K562 (cell line): ENCODE measurements around the gene ITIH6. TPM values are rescaled to one million over a fixed set of nuclear protein-coding genes. Genes with fewer than 3 reads are reported as not detected.

Source experiments
- ATAC-seq: fragments of 200-7000 bp; cut with Tn5 transposase; 3 replicates; pipeline ENCODE4 v1.9.1; 2020; ENCODE audit warnings: moderate library complexity
- BruUV-seq: library from RNA; stranded (reverse); fragments of 400-500 nt; replicated peaks from 2 replicates; lab custom pipeline; 2021; lab: Mats Ljungman, UMichigan
- CTCF ChIA-PET: fragments of 300-600 bp; formaldehyde crosslinking; extraction: SDS; loops from one replicate; lab custom pipeline; 2021; ENCODE audit warnings: low intra/inter-chr PET ratio; lab: Yijun Ruan, JAX
- POLR2A ChIA-PET: fragments of 300-600, 350-650 bp; sonication (Branson Sonifier 250); formaldehyde crosslinking; extraction: SDS; loops from one replicate; lab custom pipeline; 2021; ENCODE audit warnings: antibody characterized with exemption, inconsistent platforms; lab: Yijun Ruan, JAX
- DNase-seq, 4 experiments: peaks; one replicate each; pipeline versions ENCODE4 v3.0.0 to v3.0.0-alpha.2; 2011 to 2018; ENCODE audit warnings: low spot score in 3 of 4, mixed read lengths in 3 of 4; ENCODE audit errors: extremely low read depth in 1 of 4
- FAIRE-seq: peaks from 2 replicates; lab custom pipeline; 2011; peaks lifted over from hg19 to GRCh38; lab: Jason Lieb, UNC
- H2AFZ ChIP-seq: 2 replicates; pipeline ENCODE4 v1.6.0; 2011; ENCODE audit warnings: low read depth, low read length, control low read depth, inconsistent platforms
- H3K27ac ChIP-seq: fragments of 200-600 bp; 3 replicates; pipeline ENCODE4 v1.8.0; 2011; ENCODE audit warnings: low read depth, mild to moderate bottlenecking, control low read depth, inconsistent platforms, low read length, moderate library complexity, mixed read lengths; ENCODE audit errors: extremely low read depth
- H3K27me3 ChIP-seq, 2 experiments: fragments of 300-600 bp in 1 of 2; 2 replicates in 1 of 2; 3 replicates in 1 of 2; pipeline versions ENCODE4 v1.6.0 to v1.8.0; 2011; ENCODE audit warnings: inconsistent platforms in 2 of 2, low read length in 2 of 2, mild to moderate bottlenecking in 1 of 2, mixed read lengths in 1 of 2, moderate library complexity in 1 of 2; ENCODE audit not compliant: control insufficient read depth in 2 of 2, insufficient read depth in 2 of 2
- H3K36me3 ChIP-seq: fragments of 300-600 bp; 3 replicates; pipeline ENCODE4 v1.8.0; 2011; ENCODE audit warnings: mild to moderate bottlenecking, low read length, inconsistent platforms; ENCODE audit not compliant: control insufficient read depth, insufficient read depth
- H3K4me1 ChIP-seq, 2 experiments: fragments of 200-600 bp in 1 of 2; replicated peaks in 1 of 2; 2 replicates in 1 of 2; 3 replicates in 1 of 2; pipeline versions ENCODE4 v1.5.1 to v1.8.0; 2011; ENCODE audit warnings: inconsistent platforms in 2 of 2, low read length in 2 of 2, mild to moderate bottlenecking in 1 of 2, mixed read lengths in 1 of 2, moderate library complexity in 1 of 2; ENCODE audit not compliant: control insufficient read depth in 2 of 2, insufficient read depth in 2 of 2
- H3K4me2 ChIP-seq: 2 replicates; pipeline ENCODE4 v1.6.1; 2011; ENCODE audit warnings: low read length, control low read depth, inconsistent platforms, mixed read lengths; ENCODE audit not compliant: insufficient read depth
- H3K4me3 ChIP-seq: fragments of 200-600 bp; sonication (generic), shearing (Covaris generic); 2 replicates; pipeline ENCODE4 v1.5.1; 2016; ENCODE audit warnings: control low read depth, inconsistent platforms
- H3K79me2 ChIP-seq: fragments of 200-600 bp; 3 replicates; pipeline ENCODE4 v1.8.0; 2011; ENCODE audit warnings: low read length, inconsistent platforms; ENCODE audit not compliant: control insufficient read depth, insufficient read depth
- H3K9ac ChIP-seq, 2 experiments: 2 replicates each; pipeline versions ENCODE4 v1.6.0 to v1.6.1; 2011; ENCODE audit warnings: low read depth in 2 of 2, low read length in 2 of 2, control low read depth in 1 of 2, inconsistent platforms in 1 of 2, mild to moderate bottlenecking in 1 of 2, mixed read lengths in 1 of 2; ENCODE audit not compliant: insufficient read depth in 1 of 2
- H3K9me1 ChIP-seq: one replicate; pipeline ENCODE4 v1.6.0; 2011; ENCODE audit warnings: inconsistent platforms, mild to moderate bottlenecking, low read length, moderate library complexity; ENCODE audit not compliant: control insufficient read depth, insufficient read depth
- H3K9me3 ChIP-seq: replicated peaks from 2 replicates; pipeline ENCODE4 v1.5.1; 2011; ENCODE audit warnings: low read depth, low read length, inconsistent platforms; ENCODE audit not compliant: control insufficient read depth, insufficient read depth
- H4K20me1 ChIP-seq: replicated peaks from 2 replicates; pipeline ENCODE4 v1.6.1; 2011; ENCODE audit warnings: low read length, inconsistent platforms, mixed read lengths; ENCODE audit not compliant: control insufficient read depth, insufficient read depth
- CTBP1 ChIP-seq: fragments of 450-650 bp; IDR thresholded peaks from 2 replicates; pipeline ENCODE4 v1.6.1; 2016; ENCODE audit warnings: borderline replicate concordance
- EP300 ChIP-seq: IDR thresholded peaks from 2 replicates; pipeline ENCODE4 v1.6.1; 2012; ENCODE audit warnings: low read length, improper control_type of control experiment
- FOXP1 ChIP-seq: sonication (generic); formaldehyde crosslinking; IDR thresholded peaks from 2 replicates; pipeline ENCODE4 v1.8.0; 2022; ENCODE audit warnings: mild to moderate bottlenecking, missing genetic modification reagents
- MTA3 ChIP-seq: fragments of 450-650 bp; formaldehyde crosslinking; IDR thresholded peaks from 2 replicates; pipeline ENCODE4 v1.6.1; 2017; ENCODE audit warnings: mild to moderate bottlenecking, borderline replicate concordance
- NR0B1 ChIP-seq: fragments of 450-650 bp; IDR thresholded peaks from one replicate; pipeline ENCODE4 v1.6.1; 2018; ENCODE audit warnings: mild to moderate bottlenecking, moderate library complexity; ENCODE audit not compliant: partially characterized antibody
- SMC3 ChIP-seq: conservative IDR thresholded peaks from 2 replicates; pipeline ENCODE4 v1.6.1; 2011; ENCODE audit warnings: low read depth, low read length, improper control_type of control experiment; ENCODE audit not compliant: insufficient read depth
- TAF15 ChIP-seq: fragments of 200-400 bp; formaldehyde crosslinking; IDR thresholded peaks from 2 replicates; pipeline ENCODE4 v1.6.1; 2017; ENCODE audit warnings: mild to moderate bottlenecking, low read depth, low read length, moderate library complexity
- ZNF354B ChIP-seq: fragments of 250-450 bp; sonication (Bioruptor Pico); IDR thresholded peaks from 2 replicates; pipeline ENCODE4 v1.4.0; 2020
- ZNF76 ChIP-seq: fragments of 250-450 bp; sonication (Bioruptor Pico); IDR thresholded peaks from 2 replicates; pipeline ENCODE4 v1.4.0; 2020; ENCODE audit warnings: mild to moderate bottlenecking, moderate library complexity, borderline replicate concordance
- WGBS: fragments of 100-300 bp; shearing (Covaris generic); methylation state at CpG from one replicate; pipeline ENCODE4 v1.1.6; 2016; ENCODE audit warnings: low coverage, mixed read lengths; ENCODE audit not compliant: insufficient coverage; ENCODE audit errors: missing lambda C conversion rate; 5-methylcytosine and 5-hydroxymethylcytosine counted together
- in situ Hi-C: fragments of 300-500 bp; cut with MboI; formaldehyde crosslinking; loops from 4 replicates; pipeline ENCODE4 v1.15.0; 2018; ENCODE audit warnings: inconsistent platforms, mixed read lengths
- intact Hi-C: fragments of 100-400 bp; cut with micrococcal nuclease; formaldehyde crosslinking; loops from 2 replicates; pipeline ENCODE4 v1.14.2; 2022
- polyA plus RNA-seq, 8 experiments: library from polyadenylated mRNA; depleted of rRNA in 4 of 8; stranded (reverse) in 5 of 8; unstranded in 3 of 8; fragments of >200 nt; fragmentation: Nextera tagmentation in 2 of 8; fragmentation: Illumina TruSeq in 1 of 8; extraction: Ambion mirVana in 2 of 8; extraction: Trizol in 1 of 8; gene quantifications; 2 replicates each; pipeline versions ENCODE4 v1.2.1 to v1.2.3, GENCODE V29; 2011 to 2014; ENCODE audit warnings: inconsistent platforms in 1 of 8, missing spikeins in 1 of 8
- total RNA-seq, 7 experiments: library from RNA; depleted of rRNA in 6 of 7; stranded (reverse); fragments of >200 nt in 6 of 7; fragmentation: Illumina TruSeq in 2 of 7; extraction: Trizol in 2 of 7; gene quantifications; 2 replicates each; pipeline versions ENCODE4 v1.2.1 to v1.2.3, GENCODE V29; 2011 to 2021; ENCODE audit warnings: low replicate concordance in 1 of 7

The ITIH6 gene
- total and polyA plus RNA-seq, 9 of the 15 experiments (the other 6 are each of a cell fraction or from before 2014, with no cell fraction given), result 0.03 TPM; not detected in 8

GRCh38 chrX:54748626-54749025, 49.4 kb downstream of the ITIH6 start:
- no peak overlapping the region for H3K27ac ChIP-seq
- DNase-seq (peak in 1 of 4 experiments; percentile 0), FAIRE-seq (no peak), ATAC-seq (no peak)
- no peaks in the 10 kb centered on the region for H4K20me1 ChIP-seq
- no TSS peak for BruUV-seq
- WGBS, result 0% methylated on average over 1 of the region's 1 CpG
- ChIA-PET CTCF (no interaction called here), POLR2A (no interaction called here)
- no peaks in the 10 kb centered on the region for H3K9me3 ChIP-seq
- H3K4me3 ChIP-seq, result no peak overlapping the region
- no peaks in the 10 kb centered on the region for H3K9me1 ChIP-seq
- no peaks in the 10 kb centered on the region for H3K4me1 ChIP-seq
- H3K79me2 ChIP-seq, result no peaks in the 10 kb centered on the region
- peaks cover 0 to 18% of the 10 kb centered on the region in 2 experiments; a peak in 2 of 5 replicates for H3K27me3 ChIP-seq
- TF ChIP-seq EP300, result no peak
- no peak for TF ChIP-seq SMC3
- TF ChIP-seq MTA3, result no peak
- no peak for TF ChIP-seq FOXP1 (CRISPR knock-in tag)
- TF ChIP-seq ZNF354B, result no peak
- H2AFZ ChIP-seq, result no peak overlapping the region
- intact Hi-C loops, result no loop called here
- in situ Hi-C loops, result no loop called here
- H3K36me3 ChIP-seq, result no peaks in the 10 kb centered on the region
- no peak overlapping the region for H3K4me2 ChIP-seq
- no peak overlapping the region for H3K9ac ChIP-seq

GRCh38 chrX:54747733-54748393, 50.2 kb downstream of the ITIH6 start:
- no peak overlapping the region for H2AFZ ChIP-seq
- WGBS, result 0% methylated on average over 3 of the region's 3 CpGs
- no peaks in the 10 kb centered on the region for H3K79me2 ChIP-seq
- CTCF ChIA-PET, result no interaction called here
- POLR2A ChIA-PET, result no interaction called here
- BruUV-seq, result no TSS peak
- no peak overlapping the region for H3K4me3 ChIP-seq
- H3K4me2 ChIP-seq, result no peak overlapping the region
- H3K27ac ChIP-seq, result no peak overlapping the region
- H3K4me1 ChIP-seq, result no peaks in the 10 kb centered on the region
- intact Hi-C loops (no loop called here), in situ Hi-C loops (no loop called here)
- no peaks in the 10 kb centered on the region for H3K36me3 ChIP-seq
- no peak overlapping the region for H3K9ac ChIP-seq
- ATAC-seq (no peak), FAIRE-seq (no peak), DNase-seq (no peak)
- no peaks in the 10 kb centered on the region for H4K20me1 ChIP-seq
- H3K9me1 ChIP-seq, result no peaks in the 10 kb centered on the region
- H3K27me3 ChIP-seq, result peaks cover 0 to 18% of the 10 kb centered on the region in 2 experiments; a peak in 2 of 5 replicates
- no peaks in the 10 kb centered on the region for H3K9me3 ChIP-seq
- no peak for TF ChIP-seq ZNF76
- TF ChIP-seq TAF15, result no peak
- no peak for TF ChIP-seq NR0B1
- TF ChIP-seq CTBP1, result no peak
